ENCODE results near the gene OR10H5. TPM values are rescaled to one million over a fixed set of nuclear protein-coding genes. Genes with fewer than 3 reads are reported as not detected.

The OR10H5 gene
- total and polyA plus RNA-seq, 2 of the 13 experiments (the other 11 are each of a cell fraction or from before 2014, with no cell fraction given) = not detected

DNA sequence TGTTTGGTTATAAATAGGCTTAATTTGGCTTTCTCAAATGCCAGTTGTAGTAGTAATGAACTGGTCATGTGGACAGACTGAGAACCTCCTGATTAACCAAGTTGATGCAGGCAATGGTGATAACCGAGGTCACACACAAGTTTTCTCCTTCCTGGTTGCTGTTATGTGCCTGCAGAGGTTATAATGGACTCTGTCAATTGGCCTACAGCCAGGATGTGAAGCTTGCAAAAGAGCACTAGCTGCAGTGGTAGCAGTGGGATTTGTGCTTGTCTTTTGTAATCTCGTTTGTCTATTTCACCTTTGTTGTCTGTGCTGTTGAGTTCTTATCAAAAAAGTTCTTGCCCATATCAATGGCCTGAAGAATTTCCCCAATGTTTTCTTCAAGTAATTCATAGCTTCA, 29.1 kb upstream of the OR10H5 start (continued):
- TF ChIP-seq, protein P1, sequence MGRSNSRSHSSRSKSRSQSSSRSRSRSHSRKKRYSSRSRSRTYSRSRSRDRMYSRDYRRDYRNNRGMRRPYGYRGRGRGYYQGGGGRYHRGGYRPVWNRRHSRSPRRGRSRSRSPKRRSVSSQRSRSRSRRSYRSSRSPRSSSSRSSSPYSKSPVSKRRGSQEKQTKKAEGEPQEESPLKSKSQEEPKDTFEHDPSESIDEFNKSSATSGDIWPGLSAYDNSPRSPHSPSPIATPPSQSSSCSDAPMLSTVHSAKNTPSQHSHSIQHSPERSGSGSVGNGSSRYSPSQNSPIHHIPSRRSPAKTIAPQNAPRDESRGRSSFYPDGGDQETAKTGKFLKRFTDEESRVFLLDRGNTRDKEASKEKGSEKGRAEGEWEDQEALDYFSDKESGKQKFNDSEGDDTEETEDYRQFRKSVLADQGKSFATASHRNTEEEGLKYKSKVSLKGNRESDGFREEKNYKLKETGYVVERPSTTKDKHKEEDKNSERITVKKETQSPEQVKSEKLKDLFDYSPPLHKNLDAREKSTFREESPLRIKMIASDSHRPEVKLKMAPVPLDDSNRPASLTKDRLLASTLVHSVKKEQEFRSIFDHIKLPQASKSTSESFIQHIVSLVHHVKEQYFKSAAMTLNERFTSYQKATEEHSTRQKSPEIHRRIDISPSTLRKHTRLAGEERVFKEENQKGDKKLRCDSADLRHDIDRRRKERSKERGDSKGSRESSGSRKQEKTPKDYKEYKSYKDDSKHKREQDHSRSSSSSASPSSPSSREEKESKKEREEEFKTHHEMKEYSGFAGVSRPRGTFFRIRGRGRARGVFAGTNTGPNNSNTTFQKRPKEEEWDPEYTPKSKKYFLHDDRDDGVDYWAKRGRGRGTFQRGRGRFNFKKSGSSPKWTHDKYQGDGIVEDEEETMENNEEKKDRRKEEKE (IDR thresholded peaks at IDR 0.05) = no peak
- TF ChIP-seq ZNF619 (CRISPR knock-in tag; IDR thresholded peaks at IDR 0.05) (no peak), ZFP36L2 (CRISPR knock-in tag; IDR thresholded peaks at IDR 0.05) (no peak), TOPORS (CRISPR knock-in tag; IDR thresholded peaks at IDR 0.05) (no peak)

DNA sequence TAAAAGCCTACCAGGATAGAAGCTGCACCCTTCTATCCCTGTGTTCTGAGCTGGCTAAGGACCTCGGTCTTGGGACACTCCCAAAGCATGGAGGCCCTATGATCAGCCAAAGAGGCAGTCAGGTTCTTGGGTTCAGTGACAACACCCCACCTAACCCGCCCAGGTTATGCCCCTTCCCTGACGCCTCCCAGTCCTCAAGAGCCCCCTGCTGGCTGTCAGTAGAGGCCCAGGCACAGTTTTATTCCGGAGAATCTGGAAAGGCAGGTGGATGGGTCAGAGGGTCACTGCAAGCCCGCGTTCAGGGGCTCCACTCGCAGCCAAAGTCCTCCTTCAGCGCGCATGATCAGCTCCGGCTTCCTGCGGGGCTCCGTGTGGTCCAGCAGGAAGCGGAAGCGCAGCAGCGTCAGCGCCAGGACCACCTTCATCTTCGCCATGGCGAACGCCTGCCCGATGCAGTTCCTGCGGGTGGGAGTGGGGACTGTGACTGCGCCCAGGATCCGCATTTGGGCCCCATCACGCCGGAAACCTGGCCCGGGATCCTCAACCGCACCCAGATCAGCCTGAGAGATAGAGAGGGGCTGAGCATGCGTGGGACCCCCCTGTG, 27.4 kb upstream of the OR10H5 start:
- no peak overlapping the region for H3K9ac ChIP-seq (ENCODE audit: insufficient read depth, low read depth, low read length)
- ChIA-PET POLR2A (no interaction called here), CTCF (ENCODE audit: low intra/inter-chr PET ratio, low total read pairs) (interaction anchor here (1.2 to 4.3 kb wide), 2 partner anchors 130 to 175 kb away, joined by 4 to 48 read pairs; no protein-coding TSS in a partner anchor)
- H3K4me2 ChIP-seq (ENCODE audit: low read depth, low read length) = peak overlapping the region; percentile 31; the same call in 1 of the 2 replicates
- no TSS peak for BruUV-seq (replicated peaks)
- FAIRE-seq (no peak), ATAC-seq (peak; percentile 80), DNase-seq (ENCODE audit: low spot score) (peak; percentile 34)
- no peaks in the 10 kb centered on the region for H3K4me1 ChIP-seq (ENCODE audit: insufficient read depth, low read length)
- WGBS (ENCODE audit: low lambda C conversion rate) = 31% methylated on average over 16 of the region's 28 CpGs
- no peaks in the 10 kb centered on the region for H3K9me3 ChIP-seq (ENCODE audit: low read length)
- H3K79me2 ChIP-seq (ENCODE audit: insufficient read depth, low read length) = no peaks in the 10 kb centered on the region
- no peaks in the 10 kb centered on the region for H3K27me3 ChIP-seq (ENCODE audit: control insufficient read depth in 1 of 2, insufficient read depth in 2 of 2, low read length in 2 of 2)
- no peak overlapping the region for H2AFZ ChIP-seq (ENCODE audit: low read length)
- in situ Hi-C loops (cut with HindIII; ENCODE audit: extremely low pct_ligation_motif_present, low pct_unique_long_range_greater_than_20kb) = loop anchor here (5.0 kb wide), 1 partner anchor 133 kb away; no protein-coding TSS in a partner anchor
- H3K27ac ChIP-seq (ENCODE audit: extremely low read length, insufficient read depth, low read length) = no peak overlapping the region
- H4K20me1 ChIP-seq (ENCODE audit: insufficient read depth, low read length) = no peaks in the 10 kb centered on the region
- no peaks in the 10 kb centered on the region for H3K36me3 ChIP-seq (replicated peaks in 1 of 2; ENCODE audit: control insufficient read depth in 1 of 2, insufficient read depth in 2 of 2, low read length in 2 of 2)
- H3K4me3 ChIP-seq (replicated peaks in 1 of 3; ENCODE audit: insufficient read depth in 1 of 3, low read depth in 2 of 3, low read length in 3 of 3) = no peak overlapping the region; a peak in 1 of 6 replicates
- intact Hi-C loops (cut with micrococcal nuclease; ENCODE audit: unreplicated experiment) = loop anchor here (1.0 kb wide), 1 partner anchor 129 kb away; no protein-coding TSS in a partner anchor
- TF ChIP-seq ZFAT (CRISPR knock-in tag; conservative IDR thresholded peaks at IDR 0.05) = no peak
- TF ChIP-seq ZNF549 (CRISPR knock-in tag; IDR thresholded peaks at IDR 0.05) = no peak
- TF ChIP-seq GATAD1 (CRISPR knock-in tag; IDR thresholded peaks at IDR 0.05) = no peak
- TF ChIP-seq ATRX (CRISPR knock-in tag; IDR thresholded peaks at IDR 0.05; ENCODE audit: borderline replicate concordance) = no peak
- no peak for TF ChIP-seq NFYC (CRISPR knock-in tag; IDR thresholded peaks at IDR 0.05)
- TF ChIP-seq XRCC5 (optimal IDR thresholded peaks at IDR 0.05; ENCODE audit: low read length) = peak; percentile 53
- TF ChIP-seq STAG1 (CRISPR knock-in tag; IDR thresholded peaks at IDR 0.05) = peak; percentile 83
- peak; percentile 27; the same call in 1 of the 2 replicates for TF ChIP-seq GABPA (IDR thresholded peaks at IDR 0.05; ENCODE audit: low read depth, low read length)
- peak; percentile 38; the same call in 1 of the 2 replicates for TF ChIP-seq GABPA (CRISPR knock-in tag; IDR thresholded peaks at IDR 0.05; ENCODE audit: low read depth)
- TF ChIP-seq RAD21 (CRISPR knock-in tag; IDR thresholded peaks at IDR 0.05) = peak; percentile 79
- TF ChIP-seq, protein P2, sequence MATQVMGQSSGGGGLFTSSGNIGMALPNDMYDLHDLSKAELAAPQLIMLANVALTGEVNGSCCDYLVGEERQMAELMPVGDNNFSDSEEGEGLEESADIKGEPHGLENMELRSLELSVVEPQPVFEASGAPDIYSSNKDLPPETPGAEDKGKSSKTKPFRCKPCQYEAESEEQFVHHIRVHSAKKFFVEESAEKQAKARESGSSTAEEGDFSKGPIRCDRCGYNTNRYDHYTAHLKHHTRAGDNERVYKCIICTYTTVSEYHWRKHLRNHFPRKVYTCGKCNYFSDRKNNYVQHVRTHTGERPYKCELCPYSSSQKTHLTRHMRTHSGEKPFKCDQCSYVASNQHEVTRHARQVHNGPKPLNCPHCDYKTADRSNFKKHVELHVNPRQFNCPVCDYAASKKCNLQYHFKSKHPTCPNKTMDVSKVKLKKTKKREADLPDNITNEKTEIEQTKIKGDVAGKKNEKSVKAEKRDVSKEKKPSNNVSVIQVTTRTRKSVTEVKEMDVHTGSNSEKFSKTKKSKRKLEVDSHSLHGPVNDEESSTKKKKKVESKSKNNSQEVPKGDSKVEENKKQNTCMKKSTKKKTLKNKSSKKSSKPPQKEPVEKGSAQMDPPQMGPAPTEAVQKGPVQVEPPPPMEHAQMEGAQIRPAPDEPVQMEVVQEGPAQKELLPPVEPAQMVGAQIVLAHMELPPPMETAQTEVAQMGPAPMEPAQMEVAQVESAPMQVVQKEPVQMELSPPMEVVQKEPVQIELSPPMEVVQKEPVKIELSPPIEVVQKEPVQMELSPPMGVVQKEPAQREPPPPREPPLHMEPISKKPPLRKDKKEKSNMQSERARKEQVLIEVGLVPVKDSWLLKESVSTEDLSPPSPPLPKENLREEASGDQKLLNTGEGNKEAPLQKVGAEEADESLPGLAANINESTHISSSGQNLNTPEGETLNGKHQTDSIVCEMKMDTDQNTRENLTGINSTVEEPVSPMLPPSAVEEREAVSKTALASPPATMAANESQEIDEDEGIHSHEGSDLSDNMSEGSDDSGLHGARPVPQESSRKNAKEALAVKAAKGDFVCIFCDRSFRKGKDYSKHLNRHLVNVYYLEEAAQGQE (IDR thresholded peaks at IDR 0.05; ENCODE audit: borderline replicate concordance in 1 of 2, low read depth in 1 of 2, low read length in 2 of 2) = peak in 1 of 2 experiments; percentile 45; a peak in 1 of 4 replicates
- TF ChIP-seq ZNF282 (IDR thresholded peaks at IDR 0.05; ENCODE audit: partially characterized antibody) = no peak
- peak; percentile 92 for TF ChIP-seq SMC3 (IDR thresholded peaks at IDR 0.05; ENCODE audit: low read length)
- no peak for TF ChIP-seq NCOA2 (CRISPR knock-in tag; IDR thresholded peaks at IDR 0.05)
- TF ChIP-seq FOSL2 (CRISPR knock-in tag; IDR thresholded peaks at IDR 0.05) = no peak
